Liver (tissue), 9 donors: Measurements from ENCODE around the gene PLA2G5. TPM values are rescaled to one million over a fixed set of nuclear protein-coding genes. Genes with fewer than 3 reads are reported as not detected.

Experiments used
- DNase-seq: peaks from one replicate; pipeline ENCODE4 v3.0.0-alpha.2; 2017; ENCODE audit warnings: low spot score
- H3K27ac ChIP-seq, 2 donors: one replicate each; pipeline ENCODE4 v1.7.0; 2013; ENCODE audit warnings: inconsistent platforms in 2 of 2, low read length in 2 of 2, control low read depth in 1 of 2, low read depth in 1 of 2, mild to moderate bottlenecking in 1 of 2
- H3K27me3 ChIP-seq, 4 donors: one replicate each; pipeline versions ENCODE4 v1.6.1 to v1.7.0; 2013; ENCODE audit warnings: low read length in 3 of 4, inconsistent platforms in 1 of 4, mild to moderate bottlenecking in 1 of 4, moderate library complexity in 1 of 4; ENCODE audit not compliant: control insufficient read depth in 4 of 4, insufficient read depth in 4 of 4
- H3K36me3 ChIP-seq, 4 donors: one replicate each; pipeline versions ENCODE4 v1.6.1 to v1.7.0; 2013; ENCODE audit warnings: low read length in 3 of 4, mild to moderate bottlenecking in 3 of 4, low read depth in 1 of 4, moderate library complexity in 1 of 4; ENCODE audit not compliant: control insufficient read depth in 4 of 4, insufficient read depth in 3 of 4
- H3K4me1 ChIP-seq, 4 donors: one replicate each; pipeline versions ENCODE4 v1.6.1 to v1.7.0; 2013; ENCODE audit warnings: low read length in 3 of 4, mild to moderate bottlenecking in 3 of 4, moderate library complexity in 1 of 4; ENCODE audit not compliant: control insufficient read depth in 4 of 4, insufficient read depth in 4 of 4
- H3K4me3 ChIP-seq, 3 donors: one replicate each; pipeline versions ENCODE4 v1.6.1 to v1.7.0; 2013; ENCODE audit warnings: low read length in 3 of 3, control low read depth in 1 of 3, low read depth in 1 of 3, mild to moderate bottlenecking in 1 of 3
- H3K9ac ChIP-seq, 2 donors: one replicate each; pipeline ENCODE4 v1.7.0; 2013; ENCODE audit warnings: low read length in 2 of 2, mild to moderate bottlenecking in 2 of 2, moderate library complexity in 2 of 2, control low read depth in 1 of 2, low read depth in 1 of 2
- H3K9me3 ChIP-seq, 4 donors: one replicate each; pipeline versions ENCODE4 v1.6.1 to v1.7.0; 2013; ENCODE audit warnings: low read length in 3 of 4; ENCODE audit not compliant: control insufficient read depth in 4 of 4
- EGR1 ChIP-seq, 2 donors: IDR thresholded peaks; 2 replicates each; pipeline ENCODE4 v1.6.1; 2016 to 2018; ENCODE audit warnings: antibody characterized with exemption in 2 of 2, low read depth in 2 of 2
- FOXA1 ChIP-seq: IDR thresholded peaks from 2 replicates; pipeline ENCODE4 v1.6.1; 2016; ENCODE audit warnings: antibody characterized with exemption
- FOXA2 ChIP-seq: IDR thresholded peaks from 2 replicates; pipeline ENCODE4 v1.6.1; 2016; ENCODE audit warnings: antibody characterized with exemption
- GABPA ChIP-seq, 2 donors: IDR thresholded peaks in 1 of 2; conservative IDR thresholded peaks in 1 of 2; 2 replicates each; pipeline ENCODE4 v1.6.1; 2016; ENCODE audit warnings: antibody characterized with exemption in 2 of 2, mild to moderate bottlenecking in 1 of 2, moderate library complexity in 1 of 2
- HNF4A ChIP-seq, 2 donors: conservative IDR thresholded peaks; 2 replicates each; pipeline ENCODE4 v1.6.1; 2016; ENCODE audit warnings: antibody characterized with exemption in 2 of 2, mild to moderate bottlenecking in 2 of 2
- HNF4G ChIP-seq: IDR thresholded peaks from 2 replicates; pipeline ENCODE4 v1.6.1; 2016; ENCODE audit warnings: antibody characterized with exemption
- JUND ChIP-seq, 2 donors: IDR thresholded peaks; 2 replicates each; pipeline ENCODE4 v1.6.1; 2016; ENCODE audit warnings: antibody characterized with exemption in 2 of 2
- NR2F2 ChIP-seq: IDR thresholded peaks from 2 replicates; pipeline ENCODE4 v1.6.1; 2016; ENCODE audit warnings: antibody characterized with exemption
- RAD21 ChIP-seq, 2 donors: IDR thresholded peaks; 2 replicates each; pipeline ENCODE4 v1.6.1; 2016; ENCODE audit warnings: antibody characterized with exemption in 2 of 2, mild to moderate bottlenecking in 2 of 2
- RXRA ChIP-seq, 2 donors: IDR thresholded peaks; 2 replicates each; pipeline ENCODE4 v1.6.1; 2017 to 2018; ENCODE audit warnings: antibody characterized with exemption in 2 of 2, mild to moderate bottlenecking in 1 of 2
- SP1 ChIP-seq: IDR thresholded peaks from 2 replicates; pipeline ENCODE4 v1.6.1; 2018; ENCODE audit warnings: antibody characterized with exemption, mild to moderate bottlenecking
- TAF1 ChIP-seq: conservative IDR thresholded peaks from 2 replicates; pipeline ENCODE4 v1.6.1; 2016; ENCODE audit warnings: antibody characterized with exemption, mild to moderate bottlenecking
- YY1 ChIP-seq: IDR thresholded peaks from 2 replicates; pipeline ENCODE4 v1.6.1; 2016; ENCODE audit warnings: antibody characterized with exemption, mild to moderate bottlenecking
- WGBS: extraction: QIAGEN DNeasy Blood & Tissue Kit; methylation state at CpG from one replicate; pipeline ENCODE4 v1.1.7; 2013; 5-methylcytosine and 5-hydroxymethylcytosine counted together
- polyA plus RNA-seq, 2 donors: library from polyadenylated mRNA; stranded (reverse) in 1 of 2; unstranded in 1 of 2; fragments of 200-250 nt in 1 of 2; fragments of >200 nt in 1 of 2; fragmentation: Nextera tagmentation in 1 of 2; extraction: Ambion mirVana in 1 of 2; gene quantifications; one replicate each; pipeline versions ENCODE4 v1.2.1 to v1.2.3, GENCODE V29; 2013 to 2015
- total RNA-seq, 2 donors: library from RNA; depleted of rRNA; stranded (reverse); fragments of >200 nt; gene quantifications; one replicate each; pipeline ENCODE4 v1.2.3, GENCODE V29; 2014
- TF ChIP-seq, protein P1 (sequence below): IDR thresholded peaks from 2 replicates; pipeline ENCODE4 v1.6.1; 2016; ENCODE audit warnings: antibody characterized with exemption
- TF ChIP-seq, protein P2 (sequence below): IDR thresholded peaks from 2 replicates; pipeline ENCODE4 v1.6.1; 2016; ENCODE audit warnings: antibody characterized with exemption
- TF ChIP-seq, protein P3 (sequence below): IDR thresholded peaks from 2 replicates; pipeline ENCODE4 v1.6.1; 2016; ENCODE audit warnings: antibody characterized with exemption, mild to moderate bottlenecking
- TF ChIP-seq, protein P4 (sequence below): IDR thresholded peaks from 2 replicates; pipeline ENCODE4 v1.6.1; 2016; ENCODE audit warnings: antibody characterized with exemption
- TF ChIP-seq, protein P5 (sequence below): fragments of 150-350 bp; IDR thresholded peaks from 2 replicates; pipeline ENCODE4 v1.5.1; 2017; ENCODE audit warnings: improper control_type of control experiment, low read depth, low read length; ENCODE audit not compliant: missing input control
- donor health status: healthy.
- donor health status: healthy.
- donor health status: healthy.
- donor health status: healthy.
- donor health status: healthy.

PLA2G5 gene
- total and polyA plus RNA-seq, 4 donors, result 2.0 to 2.9 (median 2.3) TPM; not detected in 1

DNA sequence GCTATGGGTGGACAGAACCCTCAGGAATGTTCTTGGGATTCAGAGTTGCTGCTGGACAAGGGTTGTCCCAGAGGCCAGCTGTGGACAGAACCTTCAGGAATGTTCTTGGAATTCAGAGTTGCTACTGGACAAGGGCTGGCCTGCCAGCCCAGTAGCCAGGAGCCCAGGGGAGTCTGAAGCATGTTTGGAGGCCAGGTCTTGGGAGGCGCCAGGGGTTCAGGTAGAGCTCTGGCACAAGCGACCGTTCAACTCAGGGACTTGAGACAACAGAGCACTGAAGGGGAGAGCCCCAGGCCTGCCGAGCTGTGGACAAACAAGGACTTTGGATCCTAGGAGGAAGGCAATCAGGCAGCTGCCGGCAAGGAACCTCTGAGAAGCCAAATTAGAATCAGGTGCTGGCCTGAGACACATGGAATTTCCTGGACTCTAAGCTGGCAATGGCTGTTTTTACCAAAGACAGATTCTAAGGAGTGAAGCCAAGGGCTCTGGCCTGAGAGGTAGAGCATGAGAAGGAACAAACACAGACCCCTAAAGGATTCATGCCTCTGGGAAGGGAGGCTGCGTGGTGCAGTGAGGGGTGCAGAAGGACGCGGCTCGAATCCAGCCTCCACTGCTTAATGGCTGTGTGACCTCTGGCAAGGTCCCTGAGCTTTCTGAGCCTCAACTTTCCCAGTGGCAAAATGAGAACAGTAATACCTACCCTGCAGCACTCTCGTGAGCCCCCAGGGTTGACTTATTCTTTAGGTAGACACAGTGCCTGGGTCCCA lies 13.4 kb downstream of the PLA2G5 start:
- Histone ChIP-seq H3K9ac (no peak overlapping the region), H3K9me3 (peaks cover 0 to 7% (median 0%) of the 10 kb centered on the region in 4 donors), H3K27ac (no peak overlapping the region), H3K4me3 (no peak overlapping the region), H3K4me1 (peaks cover 0 to 6% (median 0%) of the 10 kb centered on the region in 4 donors), H3K27me3 (no peaks in the 10 kb centered on the region), H3K36me3 (no peaks in the 10 kb centered on the region)
- no peak for DNase-seq
- TF ChIP-seq, protein P1, sequence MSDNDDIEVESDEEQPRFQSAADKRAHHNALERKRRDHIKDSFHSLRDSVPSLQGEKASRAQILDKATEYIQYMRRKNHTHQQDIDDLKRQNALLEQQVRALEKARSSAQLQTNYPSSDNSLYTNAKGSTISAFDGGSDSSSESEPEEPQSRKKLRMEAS, result no peak
- TF ChIP-seq SP1 (no peak), RAD21 (IDR thresholded peaks at IDR 0.05) (no peak), RXRA (IDR thresholded peaks at IDR 0.05) (no peak), EGR1 (IDR thresholded peaks at IDR 0.05; ENCODE audit: low read depth in 2 of 2) (no peak), YY1 (no peak), FOXA2 (no peak), HNF4A (conservative IDR thresholded peaks at IDR 0.05) (no peak), FOXA1 (no peak), HNF4G (no peak), JUND (IDR thresholded peaks at IDR 0.05) (no peak), NR2F2 (no peak), GABPA (IDR thresholded peaks at IDR 0.05 in 1 of 2, conservative IDR thresholded peaks at IDR 0.05 in 1 of 2) (no peak), TAF1 (no peak)
- TF ChIP-seq, protein P2, sequence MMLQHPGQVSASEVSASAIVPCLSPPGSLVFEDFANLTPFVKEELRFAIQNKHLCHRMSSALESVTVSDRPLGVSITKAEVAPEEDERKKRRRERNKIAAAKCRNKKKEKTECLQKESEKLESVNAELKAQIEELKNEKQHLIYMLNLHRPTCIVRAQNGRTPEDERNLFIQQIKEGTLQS, result no peak
- TF ChIP-seq, protein P3, sequence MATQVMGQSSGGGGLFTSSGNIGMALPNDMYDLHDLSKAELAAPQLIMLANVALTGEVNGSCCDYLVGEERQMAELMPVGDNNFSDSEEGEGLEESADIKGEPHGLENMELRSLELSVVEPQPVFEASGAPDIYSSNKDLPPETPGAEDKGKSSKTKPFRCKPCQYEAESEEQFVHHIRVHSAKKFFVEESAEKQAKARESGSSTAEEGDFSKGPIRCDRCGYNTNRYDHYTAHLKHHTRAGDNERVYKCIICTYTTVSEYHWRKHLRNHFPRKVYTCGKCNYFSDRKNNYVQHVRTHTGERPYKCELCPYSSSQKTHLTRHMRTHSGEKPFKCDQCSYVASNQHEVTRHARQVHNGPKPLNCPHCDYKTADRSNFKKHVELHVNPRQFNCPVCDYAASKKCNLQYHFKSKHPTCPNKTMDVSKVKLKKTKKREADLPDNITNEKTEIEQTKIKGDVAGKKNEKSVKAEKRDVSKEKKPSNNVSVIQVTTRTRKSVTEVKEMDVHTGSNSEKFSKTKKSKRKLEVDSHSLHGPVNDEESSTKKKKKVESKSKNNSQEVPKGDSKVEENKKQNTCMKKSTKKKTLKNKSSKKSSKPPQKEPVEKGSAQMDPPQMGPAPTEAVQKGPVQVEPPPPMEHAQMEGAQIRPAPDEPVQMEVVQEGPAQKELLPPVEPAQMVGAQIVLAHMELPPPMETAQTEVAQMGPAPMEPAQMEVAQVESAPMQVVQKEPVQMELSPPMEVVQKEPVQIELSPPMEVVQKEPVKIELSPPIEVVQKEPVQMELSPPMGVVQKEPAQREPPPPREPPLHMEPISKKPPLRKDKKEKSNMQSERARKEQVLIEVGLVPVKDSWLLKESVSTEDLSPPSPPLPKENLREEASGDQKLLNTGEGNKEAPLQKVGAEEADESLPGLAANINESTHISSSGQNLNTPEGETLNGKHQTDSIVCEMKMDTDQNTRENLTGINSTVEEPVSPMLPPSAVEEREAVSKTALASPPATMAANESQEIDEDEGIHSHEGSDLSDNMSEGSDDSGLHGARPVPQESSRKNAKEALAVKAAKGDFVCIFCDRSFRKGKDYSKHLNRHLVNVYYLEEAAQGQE, result no peak
- TF ChIP-seq, protein P4, sequence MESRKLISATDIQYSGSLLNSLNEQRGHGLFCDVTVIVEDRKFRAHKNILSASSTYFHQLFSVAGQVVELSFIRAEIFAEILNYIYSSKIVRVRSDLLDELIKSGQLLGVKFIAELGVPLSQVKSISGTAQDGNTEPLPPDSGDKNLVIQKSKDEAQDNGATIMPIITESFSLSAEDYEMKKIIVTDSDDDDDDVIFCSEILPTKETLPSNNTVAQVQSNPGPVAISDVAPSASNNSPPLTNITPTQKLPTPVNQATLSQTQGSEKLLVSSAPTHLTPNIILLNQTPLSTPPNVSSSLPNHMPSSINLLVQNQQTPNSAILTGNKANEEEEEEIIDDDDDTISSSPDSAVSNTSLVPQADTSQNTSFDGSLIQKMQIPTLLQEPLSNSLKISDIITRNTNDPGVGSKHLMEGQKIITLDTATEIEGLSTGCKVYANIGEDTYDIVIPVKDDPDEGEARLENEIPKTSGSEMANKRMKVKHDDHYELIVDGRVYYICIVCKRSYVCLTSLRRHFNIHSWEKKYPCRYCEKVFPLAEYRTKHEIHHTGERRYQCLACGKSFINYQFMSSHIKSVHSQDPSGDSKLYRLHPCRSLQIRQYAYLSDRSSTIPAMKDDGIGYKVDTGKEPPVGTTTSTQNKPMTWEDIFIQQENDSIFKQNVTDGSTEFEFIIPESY, result no peak
- TF ChIP-seq, protein P5, sequence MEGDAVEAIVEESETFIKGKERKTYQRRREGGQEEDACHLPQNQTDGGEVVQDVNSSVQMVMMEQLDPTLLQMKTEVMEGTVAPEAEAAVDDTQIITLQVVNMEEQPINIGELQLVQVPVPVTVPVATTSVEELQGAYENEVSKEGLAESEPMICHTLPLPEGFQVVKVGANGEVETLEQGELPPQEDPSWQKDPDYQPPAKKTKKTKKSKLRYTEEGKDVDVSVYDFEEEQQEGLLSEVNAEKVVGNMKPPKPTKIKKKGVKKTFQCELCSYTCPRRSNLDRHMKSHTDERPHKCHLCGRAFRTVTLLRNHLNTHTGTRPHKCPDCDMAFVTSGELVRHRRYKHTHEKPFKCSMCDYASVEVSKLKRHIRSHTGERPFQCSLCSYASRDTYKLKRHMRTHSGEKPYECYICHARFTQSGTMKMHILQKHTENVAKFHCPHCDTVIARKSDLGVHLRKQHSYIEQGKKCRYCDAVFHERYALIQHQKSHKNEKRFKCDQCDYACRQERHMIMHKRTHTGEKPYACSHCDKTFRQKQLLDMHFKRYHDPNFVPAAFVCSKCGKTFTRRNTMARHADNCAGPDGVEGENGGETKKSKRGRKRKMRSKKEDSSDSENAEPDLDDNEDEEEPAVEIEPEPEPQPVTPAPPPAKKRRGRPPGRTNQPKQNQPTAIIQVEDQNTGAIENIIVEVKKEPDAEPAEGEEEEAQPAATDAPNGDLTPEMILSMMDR, result no peak
- WGBS, result 79% methylated on average over 10 of the region's 10 CpGs
